D341Med (cell line): ENCODE measurements around the gene SPINK2.

Experiments used
- DNase-seq: peaks from one replicate; pipeline ENCODE4 v3.0.0; 2012; ENCODE audit warnings: low spot score

Gene SPINK2

GRCh38 chr4:56821381-56822243, at the start of gene SPINK2:
Gene SPINK2, minus strand, starts transcription at chr4:56821701. Its CDS starts 39 bp downstream, at chr4:56821662.
- DNase-seq: peak; percentile 85

GRCh38 chr4:56870946-56871345, 49.4 kb upstream of the SPINK2 start:
- DNase-seq: peak; percentile 55

- DNase-seq: no peak
Measured at GRCh38 chr4:56863441-56864139, 42.1 kb upstream of the SPINK2 start.

GRCh38 chr4:56861360-56861759, 39.9 kb upstream of the SPINK2 start:
- no peak for DNase-seq

GRCh38 chr4:56860781-56861180, 39.3 kb upstream of the SPINK2 start:
- DNase-seq: no peak

- no peak for DNase-seq
Measured at GRCh38 chr4:56859841-56860240, 38.3 kb upstream of the SPINK2 start.

- DNase-seq: no peak
Measured at GRCh38 chr4:56857601-56858309, 36.3 kb upstream of the SPINK2 start.

GRCh38 chr4:56856656-56857055, 35.2 kb upstream of the SPINK2 start:
- no peak for DNase-seq

- DNase-seq: no peak
Measured at GRCh38 chr4:56850910-56851309, 29.4 kb upstream of the SPINK2 start.

GRCh38 chr4:56844802-56845580, 23.5 kb upstream of the SPINK2 start:
- DNase-seq: no peak

GRCh38 chr4:56843421-56843899, 22.0 kb upstream of the SPINK2 start:
- DNase-seq: no peak

GRCh38 chr4:56840559-56840958, 19.1 kb upstream of the SPINK2 start:
- no peak for DNase-seq

- DNase-seq: no peak
Measured at GRCh38 chr4:56828784-56829535, 7.5 kb upstream of the SPINK2 start.

- no peak for DNase-seq
Measured at GRCh38 chr4:56823933-56824600, 2.6 kb upstream of the SPINK2 start.

- no peak for DNase-seq
Measured at GRCh38 chr4:56818797-56819196, 2.7 kb downstream of the SPINK2 start.

- no peak for DNase-seq
Measured at GRCh38 chr4:56817840-56818491, 3.5 kb downstream of the SPINK2 start.

- no peak for DNase-seq
Measured at GRCh38 chr4:56806666-56807065, 14.8 kb downstream of the SPINK2 start.

GRCh38 chr4:56804551-56804950, 16.9 kb downstream of the SPINK2 start:
- DNase-seq: no peak

- DNase-seq: no peak
Measured at GRCh38 chr4:56803471-56803870, 18.0 kb downstream of the SPINK2 start.
